GM21619 (cell line): ENCODE measurements around the gene IMPDH1.

Experiments used
- ATAC-seq: cut with Tn5 transposase; IDR thresholded peaks from one replicate; pipeline ENCODE4 v1.9.1; 2021; ENCODE audit not compliant: unreplicated experiment

IMPDH1 gene

DNA sequence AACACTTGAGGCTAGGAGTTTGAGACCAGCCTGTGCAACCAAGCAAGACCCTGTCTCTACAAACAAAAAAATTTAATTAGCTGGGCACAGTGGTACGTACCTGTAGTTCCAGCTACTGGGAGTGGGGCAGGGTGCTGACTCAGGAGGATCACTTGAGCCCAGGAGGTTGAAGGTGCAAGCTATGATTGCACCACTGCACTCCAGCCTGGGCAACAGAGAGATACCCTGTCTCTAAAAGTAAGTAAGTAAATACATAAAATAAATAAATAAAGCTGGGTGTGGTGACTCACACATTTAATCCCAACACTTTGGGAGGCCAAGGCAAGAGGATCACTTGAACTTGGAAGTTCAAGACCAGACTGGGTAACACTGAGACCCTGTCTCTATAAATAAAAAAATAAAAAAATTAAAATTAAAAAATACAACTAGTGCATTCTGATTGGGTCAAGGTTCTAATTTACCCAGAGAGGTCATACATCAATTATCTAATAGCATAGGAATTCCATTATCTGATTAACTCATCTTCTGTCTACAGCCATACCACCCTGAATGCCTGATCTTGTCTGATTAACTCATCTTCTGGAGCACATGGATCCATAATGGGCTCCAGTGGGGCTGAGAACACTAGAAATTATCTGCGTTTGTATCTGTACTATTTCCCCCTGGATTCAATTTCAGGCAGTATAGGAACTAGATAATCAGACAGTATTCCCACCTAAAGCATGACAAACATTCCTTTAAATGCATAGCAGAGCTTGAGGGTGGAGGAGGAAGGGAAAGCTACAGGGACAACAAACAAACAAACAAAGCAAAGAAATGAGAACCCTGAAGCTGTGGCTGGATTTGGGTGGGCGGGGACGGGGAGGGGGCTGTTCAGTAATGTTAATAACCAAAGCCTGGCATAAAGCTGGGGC, 24.9 kb upstream of the IMPDH1 start:
- ATAC-seq = no peak

DNA sequence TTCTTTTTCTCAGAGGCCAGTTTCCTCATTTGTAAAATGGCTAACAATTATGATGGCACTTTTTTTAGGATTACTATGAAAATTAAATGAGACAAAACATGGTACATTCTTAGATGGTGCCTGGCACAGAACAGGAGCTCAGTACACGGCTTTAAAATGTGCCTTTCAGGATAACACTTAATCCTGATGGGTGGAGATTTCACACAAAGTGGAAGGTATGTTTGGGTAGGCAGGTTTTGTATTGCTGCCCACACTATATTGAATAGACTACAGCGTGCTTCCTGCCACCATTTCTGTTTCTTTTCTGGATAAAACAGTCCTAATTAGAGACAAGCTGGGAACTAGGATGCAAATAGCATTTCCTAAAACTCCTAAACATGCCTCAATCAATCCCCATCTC, 22.0 kb upstream of the IMPDH1 start:
- no peak for ATAC-seq

DNA sequence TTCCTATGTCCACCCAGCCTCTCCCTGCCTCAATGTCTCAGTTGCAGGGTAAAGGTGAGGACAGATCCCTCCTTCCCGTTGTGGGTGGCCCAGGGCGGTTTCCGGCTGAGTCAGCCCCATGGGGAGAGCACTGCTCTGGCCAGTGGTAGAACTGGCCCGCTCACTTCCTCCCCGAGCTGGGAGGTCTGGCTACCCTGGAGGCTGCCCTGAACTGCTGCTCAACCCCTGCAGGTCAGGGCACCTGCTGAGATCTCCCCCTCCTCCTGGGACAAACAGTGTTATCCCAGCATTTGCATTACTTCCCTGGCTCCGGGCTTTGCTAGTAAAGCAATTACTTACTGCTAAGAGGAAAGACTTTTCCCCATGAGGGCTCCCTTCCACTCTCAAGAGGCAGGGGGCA, 21.4 kb upstream of the IMPDH1 start:
- no peak for ATAC-seq

DNA sequence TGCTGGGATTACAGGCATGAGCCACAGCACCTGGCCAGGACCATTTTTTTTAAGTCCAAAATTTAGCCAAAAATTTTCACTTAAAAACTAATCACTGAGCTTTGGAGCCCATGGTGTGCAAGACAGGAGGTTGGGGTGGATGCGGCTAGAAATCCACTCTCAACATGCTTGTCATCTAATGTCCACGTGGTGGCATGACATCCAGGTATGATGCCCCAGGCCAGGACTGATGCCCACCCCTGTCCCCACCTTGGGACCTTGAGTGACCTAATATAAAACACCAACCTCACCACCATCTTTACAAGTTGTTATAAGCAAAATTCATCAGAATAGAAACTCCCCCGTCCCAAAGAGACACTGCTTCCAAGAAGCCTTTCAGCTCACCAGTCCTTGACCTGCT, 20.4 kb upstream of the IMPDH1 start:
- ATAC-seq = no peak

DNA sequence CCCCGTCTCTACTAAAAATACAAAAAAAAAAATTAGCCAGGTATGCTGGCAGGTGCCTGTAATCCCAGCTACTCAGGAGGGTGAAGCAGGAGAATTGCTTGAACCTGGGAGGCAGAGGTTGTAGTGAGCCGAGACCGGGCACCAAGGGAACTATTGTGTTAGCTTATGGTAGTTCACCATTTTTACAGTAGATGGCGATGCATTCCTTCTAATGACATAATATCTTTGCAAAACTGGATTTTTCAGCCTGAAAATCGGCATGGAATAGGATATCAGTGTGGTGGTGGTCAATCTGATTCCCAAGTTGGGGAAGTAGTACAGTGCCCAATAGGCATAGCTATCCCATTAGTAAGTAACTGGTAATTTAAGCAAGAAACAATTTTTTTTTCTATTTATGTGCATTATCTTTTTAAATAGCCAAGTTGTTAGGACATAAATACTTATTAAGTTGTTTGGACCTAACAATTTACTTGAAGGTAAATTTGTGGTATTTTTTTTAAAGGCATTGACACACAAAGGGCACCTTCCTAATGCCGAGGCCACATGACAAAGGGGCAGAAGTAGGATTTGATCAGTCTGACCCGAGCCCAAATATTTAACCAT, 17.6 kb upstream of the IMPDH1 start:
- ATAC-seq = no peak

DNA sequence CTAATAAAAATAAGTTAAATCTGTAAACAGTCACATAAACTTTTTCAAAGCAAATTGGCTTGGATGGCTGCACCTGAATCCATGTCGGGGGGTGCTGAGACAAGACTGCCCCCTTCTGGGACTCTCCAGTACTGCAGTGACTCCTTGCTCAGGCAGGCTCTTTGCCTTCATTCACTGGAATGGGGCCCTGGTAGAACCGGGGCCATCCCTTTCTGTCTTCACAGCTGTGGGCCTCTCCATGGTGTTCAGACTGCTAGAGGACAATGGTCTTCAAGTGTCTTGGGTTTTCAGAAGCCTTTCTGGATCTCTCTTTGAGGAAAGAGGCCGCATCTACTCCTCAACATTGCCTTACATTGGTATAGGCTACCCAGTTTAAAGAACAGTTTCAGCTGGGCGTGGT, 16.1 kb upstream of the IMPDH1 start:
- no peak for ATAC-seq

DNA sequence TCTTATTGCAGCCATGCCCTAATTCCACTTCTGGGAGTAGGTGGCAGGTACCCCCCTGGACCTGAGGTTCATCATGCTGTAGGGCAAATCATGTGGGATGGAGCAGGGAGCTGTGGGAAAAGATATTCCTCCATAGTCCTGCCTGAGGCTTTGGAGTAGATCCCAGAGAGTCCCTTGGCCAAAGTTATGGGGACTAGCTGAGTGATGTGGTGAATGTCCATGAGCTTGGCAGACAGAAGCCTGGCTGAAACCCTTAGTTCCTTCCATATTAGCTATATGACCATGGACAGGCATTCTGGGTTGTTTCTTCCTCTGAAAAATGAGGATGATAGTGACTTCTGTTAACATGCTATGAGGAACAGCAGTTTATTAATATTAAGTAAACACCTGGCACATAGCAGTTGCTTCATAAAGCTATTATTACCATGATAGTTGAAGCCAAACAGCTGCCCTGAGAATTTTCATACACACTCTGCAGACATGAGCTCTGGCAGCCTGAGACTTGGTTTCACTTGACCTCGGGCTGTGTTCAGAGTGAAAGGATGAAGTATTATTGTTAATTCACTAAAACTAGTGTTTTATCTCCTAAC, 15.0 kb upstream of the IMPDH1 start:
- no peak for ATAC-seq

DNA sequence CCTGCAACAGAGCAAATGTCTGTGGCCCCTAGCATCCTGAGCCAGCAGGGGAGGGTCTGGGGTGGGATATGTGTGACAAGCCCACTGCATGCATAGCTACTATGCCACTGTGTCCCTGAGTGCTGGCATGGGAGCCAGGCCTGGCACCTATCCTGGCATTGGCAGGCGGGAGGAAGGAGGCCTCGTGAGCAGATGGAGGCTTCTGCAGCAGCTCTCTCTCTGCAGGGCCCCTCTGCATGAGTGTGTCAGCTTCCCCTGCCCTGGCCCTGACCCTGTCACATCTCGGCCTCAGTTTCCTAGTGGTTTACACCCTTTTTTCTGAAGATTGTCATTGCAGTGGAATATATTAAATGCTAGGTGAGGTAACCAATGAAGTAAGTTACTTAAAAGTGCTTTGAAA, 13.1 kb upstream of the IMPDH1 start:
- no peak for ATAC-seq

DNA sequence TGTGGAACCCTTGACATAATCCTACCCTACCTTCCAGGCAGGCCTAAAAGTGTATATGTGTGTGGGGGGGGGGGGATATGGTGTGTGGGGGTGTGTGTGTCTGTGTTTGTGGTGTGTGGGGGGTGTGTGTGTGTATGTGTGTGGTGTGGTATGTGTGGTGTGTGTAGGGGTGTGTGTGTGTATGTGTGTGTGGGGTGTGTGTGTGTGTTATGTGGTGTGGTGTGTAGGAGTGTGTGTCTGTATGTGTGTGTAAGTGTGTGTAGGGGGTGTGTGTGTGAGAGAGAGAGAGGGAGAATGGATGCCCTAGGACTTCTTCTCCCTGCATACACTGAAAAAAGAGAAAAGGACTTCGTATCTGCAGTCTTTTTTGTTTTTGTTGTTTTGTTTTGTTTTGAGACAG, 12.3 kb upstream of the IMPDH1 start:
- ATAC-seq = no peak

DNA sequence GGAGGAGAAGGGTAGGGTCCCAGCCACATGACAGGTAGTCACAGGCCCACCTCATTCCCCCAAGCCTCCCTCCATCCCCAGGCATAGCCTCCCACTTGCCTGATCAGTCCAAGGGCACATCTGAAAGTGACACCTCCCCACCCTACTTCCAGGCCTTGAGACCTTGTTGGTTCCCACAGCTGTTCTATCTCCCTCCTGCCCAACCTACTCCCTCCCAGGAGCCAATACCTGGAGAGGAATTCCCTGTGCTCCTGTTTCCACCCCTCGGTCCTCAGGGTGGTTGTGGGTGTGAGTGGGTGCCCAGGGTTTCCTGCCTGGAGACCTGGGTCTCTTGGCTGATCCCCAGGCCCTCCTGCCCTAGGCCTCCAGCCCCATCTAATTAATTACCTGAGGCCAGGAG, 11.6 kb upstream of the IMPDH1 start:
- no peak for ATAC-seq

DNA sequence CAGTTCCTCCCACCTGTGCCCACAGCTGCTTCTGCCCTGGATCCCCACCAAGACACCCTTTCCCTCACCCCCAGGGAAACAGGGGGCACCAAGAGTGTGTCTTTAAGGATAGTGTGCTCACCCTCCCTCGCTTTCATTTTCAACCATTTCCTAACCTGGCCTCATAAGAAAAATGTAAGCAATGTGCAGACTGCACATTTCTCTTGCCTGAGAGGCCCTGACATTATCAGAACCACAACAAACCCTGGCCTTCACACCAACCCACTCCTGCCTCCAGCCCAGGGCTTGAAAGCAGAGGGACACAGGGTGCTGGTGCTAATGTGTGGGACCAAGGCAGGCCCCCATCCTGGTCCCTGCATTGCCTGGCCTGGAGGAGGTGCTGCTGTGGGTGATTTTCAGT, 11.0 kb upstream of the IMPDH1 start:
- ATAC-seq = no peak

DNA sequence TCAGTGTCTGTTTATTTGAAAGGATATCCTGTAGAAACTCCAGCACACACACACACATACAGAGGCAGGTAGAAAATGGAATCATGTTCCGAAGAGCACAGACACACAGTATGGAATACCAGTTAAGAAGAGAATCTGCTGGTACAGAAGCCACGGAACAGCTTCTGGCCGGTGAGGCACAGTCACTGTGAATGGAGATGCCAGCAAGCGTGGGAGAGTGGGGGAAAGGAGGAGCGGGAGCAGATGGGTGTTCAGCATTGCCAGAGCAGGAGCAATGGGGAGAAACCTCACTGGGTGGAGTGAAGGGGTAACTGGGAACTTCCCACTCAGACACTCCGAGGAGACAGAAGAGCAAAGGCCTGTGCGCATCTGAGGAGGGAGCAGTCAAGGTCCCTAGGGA, 9.5 kb upstream of the IMPDH1 start:
- ATAC-seq = no peak

DNA sequence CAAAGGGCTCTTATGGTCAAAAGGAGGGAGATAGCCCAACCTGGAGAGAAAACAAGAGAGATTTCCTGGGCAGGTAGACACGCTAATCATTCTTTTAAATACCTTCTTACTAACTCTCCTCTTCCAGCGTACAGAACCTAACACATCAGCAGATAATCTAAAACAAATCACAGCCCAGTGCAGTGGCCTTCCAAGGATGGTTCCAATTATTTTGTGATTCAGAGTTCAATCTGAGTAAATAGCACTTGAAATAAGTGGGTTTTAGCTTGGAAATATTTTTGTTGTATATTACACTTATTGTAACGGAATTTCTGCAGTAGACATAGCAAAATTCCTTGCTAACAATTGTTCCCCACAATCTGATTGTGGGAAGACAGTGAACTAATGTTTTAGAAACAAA, 7.3 kb upstream of the IMPDH1 start:
- no peak for ATAC-seq

DNA sequence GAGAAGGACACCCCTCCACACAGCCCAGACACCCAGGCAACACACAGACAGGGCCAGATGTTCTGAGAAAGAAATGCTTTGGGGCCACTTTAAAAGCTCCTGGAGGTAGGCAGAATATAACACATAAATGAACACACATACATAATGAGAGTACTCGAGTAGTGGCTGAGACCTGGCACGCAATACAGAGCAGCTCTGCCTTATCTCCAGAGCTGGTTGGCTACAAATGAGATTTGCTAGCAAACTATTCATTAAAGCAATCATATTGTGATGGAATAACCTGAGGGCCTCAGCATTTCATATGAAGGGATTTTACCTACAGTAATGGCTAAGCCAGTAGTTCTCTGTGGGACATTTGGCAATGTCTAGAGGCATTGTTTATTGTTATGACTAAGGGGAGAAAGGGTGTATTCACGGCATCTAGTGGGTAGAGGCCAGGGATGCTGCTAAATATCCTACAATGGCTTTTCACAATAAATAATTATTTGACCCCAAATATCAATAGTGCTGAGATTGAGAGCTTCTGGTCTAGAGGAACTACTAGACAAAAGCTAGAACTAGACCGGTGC, 5.5 kb upstream of the IMPDH1 start:
- ATAC-seq = no peak

DNA sequence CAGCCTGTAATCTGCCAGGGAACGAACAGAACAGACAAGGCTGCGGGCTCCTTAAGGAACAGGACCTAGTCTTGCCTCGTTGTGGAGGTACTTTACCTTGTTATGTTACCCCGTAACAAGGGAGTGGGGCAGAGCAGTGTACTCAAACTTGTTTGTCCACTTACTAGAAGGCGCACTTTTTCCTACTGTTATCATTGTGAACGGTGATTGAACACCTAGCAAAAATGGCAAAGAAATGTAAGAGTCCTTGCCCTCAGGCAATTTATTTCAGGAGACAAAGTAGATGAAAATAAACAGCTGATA, 620 bp upstream of the IMPDH1 start:
- ATAC-seq = no peak

DNA sequence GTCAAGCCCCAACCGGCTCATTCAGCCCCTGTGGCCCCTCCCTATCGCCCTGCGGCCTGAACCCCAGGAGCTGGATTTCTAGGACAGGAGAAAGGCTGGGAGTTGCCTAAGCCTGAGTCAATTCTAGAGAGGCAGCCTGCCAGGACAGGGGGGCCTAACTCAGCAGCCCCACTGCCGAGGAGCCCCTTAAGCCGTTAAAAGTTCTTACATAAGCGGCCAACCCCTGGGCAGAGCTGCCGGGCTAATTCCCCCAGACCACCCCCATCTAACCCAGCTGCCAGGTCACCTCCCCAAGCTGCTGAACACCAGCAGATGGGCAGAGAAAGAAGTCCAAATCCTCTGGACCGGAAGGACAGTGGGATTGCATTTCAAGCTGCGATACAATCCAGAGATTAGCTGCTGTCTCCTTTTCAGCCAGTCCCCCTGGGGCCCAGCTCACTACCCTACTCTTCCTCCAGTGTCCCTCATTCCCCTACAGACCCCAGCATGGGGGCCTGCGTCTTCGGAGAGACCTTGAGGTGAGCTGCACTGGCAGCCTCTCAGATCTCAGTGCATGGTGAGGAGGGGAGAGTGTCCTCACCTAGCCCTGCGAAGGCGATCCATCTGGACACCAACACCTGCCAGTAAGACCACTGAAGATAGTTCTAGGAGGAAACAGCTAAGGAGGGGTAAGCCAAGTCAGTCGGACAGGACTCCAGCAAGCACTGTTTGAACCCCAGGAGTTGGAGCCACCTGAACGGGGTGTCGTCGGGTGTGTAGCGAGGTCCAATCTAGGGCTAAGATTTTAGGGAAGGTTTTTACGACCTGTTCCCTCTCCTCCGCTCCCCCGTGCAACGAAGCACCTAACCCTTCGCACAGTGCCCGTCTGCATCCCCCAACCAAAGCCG, 830 bp downstream of the IMPDH1 start:
- no peak for ATAC-seq

DNA sequence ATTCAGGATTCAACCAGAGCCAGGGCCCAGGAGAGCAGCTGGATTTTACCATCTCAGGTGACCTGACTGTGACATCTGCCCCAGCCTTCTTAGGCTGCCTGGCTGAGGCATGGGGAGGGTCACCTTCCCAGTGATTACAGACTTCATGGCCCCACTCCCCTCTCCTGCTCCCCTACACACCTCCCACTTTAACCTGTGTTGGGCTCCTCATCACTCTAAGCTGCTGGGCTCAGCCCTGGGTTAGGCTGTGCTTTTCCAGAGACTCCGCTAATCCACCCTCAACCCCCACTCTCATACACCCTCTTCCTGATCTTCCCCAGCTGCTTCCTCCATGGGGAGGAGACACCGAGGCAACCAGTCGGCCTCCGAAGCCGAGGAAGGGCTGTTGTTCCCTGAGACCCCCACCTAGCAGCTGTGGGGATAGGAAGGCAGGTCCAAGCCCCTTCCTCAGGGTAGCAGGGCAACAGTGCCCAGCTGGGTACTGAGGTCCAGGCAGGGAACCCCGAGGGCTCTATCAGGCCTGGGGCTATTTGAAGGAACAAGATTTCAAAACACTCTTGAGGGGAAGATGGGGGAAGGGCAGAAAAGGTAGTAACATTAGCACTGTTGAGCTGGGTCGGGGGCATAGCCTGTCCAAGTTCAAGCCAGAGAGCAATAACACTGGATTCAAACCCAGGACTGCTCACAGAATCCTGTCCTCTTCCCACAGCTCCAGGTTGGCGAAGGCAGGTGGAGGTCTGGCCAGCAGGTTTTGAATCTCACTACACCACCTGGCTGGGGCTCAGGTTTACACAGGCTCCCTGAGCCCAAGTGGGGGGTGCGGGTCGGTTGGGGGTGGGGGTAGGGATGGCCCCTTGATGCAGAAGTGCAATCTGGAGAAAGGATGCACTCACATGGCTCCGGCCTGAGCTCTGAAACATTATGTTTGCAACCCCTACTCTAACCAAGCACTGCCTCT, 1.8 kb downstream of the IMPDH1 start:
- ATAC-seq = no peak

DNA sequence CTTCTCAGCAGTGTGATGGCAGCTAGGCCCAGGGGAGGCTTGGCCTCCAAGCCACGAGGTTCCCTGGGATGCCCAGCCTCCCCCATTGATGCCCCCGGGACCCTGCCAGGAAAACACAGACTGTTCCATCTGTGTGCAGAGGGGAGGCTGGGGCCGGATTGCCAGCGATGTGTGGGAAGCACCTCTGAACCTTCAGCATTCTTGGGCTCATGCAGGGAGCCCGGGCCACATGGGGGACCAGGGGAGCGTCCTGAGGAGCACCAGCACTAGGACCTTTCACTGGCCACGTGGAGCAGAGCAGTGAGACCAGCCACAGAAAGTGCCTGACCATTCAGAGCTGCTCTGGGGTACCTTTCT, 2.6 kb downstream of the IMPDH1 start:
- ATAC-seq = no peak

DNA sequence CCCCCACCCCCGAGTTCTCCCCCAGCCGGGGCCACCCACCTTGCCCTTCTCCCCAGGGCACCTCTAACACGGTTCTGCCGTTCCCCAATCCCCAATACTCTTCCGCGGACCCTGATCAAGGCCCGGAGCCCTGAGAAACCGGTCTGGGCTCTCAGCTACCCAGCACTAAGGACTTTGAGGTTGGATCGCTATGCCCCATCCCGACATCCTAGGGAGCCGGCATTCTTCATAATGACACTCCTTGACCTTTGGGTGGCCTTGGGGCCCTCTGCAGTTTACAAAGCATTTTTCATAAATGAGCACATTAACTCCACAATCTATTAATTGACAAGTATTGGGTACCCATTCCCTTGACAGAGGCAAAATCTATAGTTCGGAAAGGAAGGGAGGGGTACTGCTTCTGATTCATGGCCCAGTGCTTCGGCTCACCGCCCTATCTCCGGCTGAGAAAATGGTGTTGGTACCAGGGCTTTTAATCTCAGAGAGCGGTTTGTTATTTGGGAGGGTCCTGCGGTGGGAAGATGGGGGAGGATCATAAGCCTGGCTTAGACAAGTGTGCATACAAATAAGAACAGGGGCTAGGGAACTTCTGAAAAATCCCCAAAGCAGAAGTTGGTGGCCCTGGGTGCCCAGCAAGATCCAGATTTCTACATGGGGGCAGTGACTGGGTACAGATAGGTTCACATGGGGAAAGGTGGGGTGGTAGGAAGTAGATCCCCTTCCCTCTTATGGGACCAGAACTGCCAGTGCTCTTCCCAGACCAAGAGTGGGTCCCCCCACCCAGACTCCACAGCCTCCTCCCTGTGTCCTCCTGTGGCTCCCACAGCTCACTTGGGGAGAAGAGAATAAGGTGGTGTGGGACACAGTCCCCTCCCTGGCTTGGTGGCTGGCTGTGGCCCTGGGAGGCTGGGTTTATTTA, 3.2 kb downstream of the IMPDH1 start:
- no peak for ATAC-seq
